Mammary epithelial cell (primary cell): ENCODE results near the gene PYY.

Experiments
- CTCF ChIP-seq, 2 donors: IDR thresholded peaks in 1 of 2; conservative IDR thresholded peaks in 1 of 2; 2 replicates each; pipeline ENCODE4 v1.5.1; 2011 to 2012; ENCODE audit warnings: inconsistent platforms in 2 of 2, low read length in 2 of 2, mild to moderate bottlenecking in 2 of 2, control low read depth in 1 of 2, low read depth in 1 of 2; ENCODE audit not compliant: insufficient read depth in 1 of 2; ENCODE audit errors: extremely low read depth in 1 of 2
- EZH2 ChIP-seq: IDR thresholded peaks from 2 replicates; pipeline ENCODE4 v1.6.1; 2012; ENCODE audit warnings: low read length, inconsistent platforms, borderline replicate concordance

- TF ChIP-seq CTCF (conservative IDR thresholded peaks at IDR 0.05 in 1 of 2, IDR thresholded peaks at IDR 0.05 in 1 of 2; ENCODE audit: extremely low read depth in 1 of 2, insufficient read depth in 1 of 2, low read depth in 1 of 2, low read length in 2 of 2) (no peak), EZH2 (no peak)
Measured at GRCh38 chr17:43936434-43936833, 17.3 kb downstream of the PYY start.
